Bronchial smooth muscle cell (primary cell): Measurements from ENCODE around the gene MMP8. TPM values are rescaled to one million over a fixed set of nuclear protein-coding genes. Genes with fewer than 3 reads are reported as not detected.

Experiments used
- total RNA-seq: library from RNA; depleted of rRNA; stranded (reverse); fragments of >200 nt; gene quantifications from 2 replicates; pipeline ENCODE4 v1.2.1, GENCODE V29; 2014

MMP8 gene
- total RNA-seq, result under 0.01 TPM in 1 of 2 replicates, not detected in the other

DNA sequence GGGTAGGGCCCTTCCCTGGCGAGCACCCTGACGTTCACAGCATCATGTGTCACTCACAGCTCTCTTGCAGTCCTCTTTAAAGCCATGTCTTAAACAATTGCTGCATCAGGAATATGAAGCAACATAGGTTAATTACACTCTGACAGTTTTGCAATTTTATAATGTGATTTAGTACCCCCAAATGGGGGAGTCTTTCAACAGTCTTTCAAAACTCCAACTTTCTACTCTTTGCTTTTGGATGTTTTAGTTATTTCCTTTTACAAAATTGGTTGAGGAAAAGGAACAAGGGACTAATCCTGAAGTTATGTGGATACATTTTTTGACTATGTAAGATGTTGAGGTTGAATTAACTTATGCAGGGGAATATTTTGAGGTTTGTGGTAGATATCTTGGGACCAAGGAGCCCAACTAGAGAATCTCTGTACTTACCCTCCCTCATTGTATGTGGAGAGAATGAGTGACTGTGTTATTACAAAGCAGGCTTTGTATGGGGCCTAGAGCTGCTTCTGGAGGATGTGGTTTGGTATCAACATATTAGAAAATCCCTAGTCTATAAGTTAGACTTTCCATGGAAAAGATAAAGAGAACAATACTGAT lies at the start of gene MMP8:
MMP8 (minus strand) TSS at position 51 of the 597 bp plus-strand sequence. CDS start 99 bp downstream, outside the sequence.

GRCh38 chr11:102705626-102706025 lies 19.1 kb downstream of the MMP8 start, which contains the start of gene MMP27:
Gene MMP27, minus strand, starts transcription at chr11:102705769. Its CDS starts 55 bp downstream, at chr11:102705714.

Other genes with a start within 250 kb of the MMP8 start
- gene MMP7, start 194.2 kb downstream of the MMP8 start, total RNA-seq, result not detected in 2 replicates
- not detected in 2 replicates for gene MMP20, start 99.6 kb downstream of the MMP8 start, total RNA-seq
- not detected in 2 replicates for gene MMP27, start 19.2 kb downstream of the MMP8 start, total RNA-seq
- 0.79 TPM in 1 of 2 replicates, not detected in the other for gene MMP10, start 55.7 kb upstream of the MMP8 start, total RNA-seq
- gene MMP1, start 73.2 kb upstream of the MMP8 start, total RNA-seq, result 3.1 and 528 TPM in 2 replicates
- 0.52 and 19.1 TPM in 2 replicates for gene MMP3, start 118.7 kb upstream of the MMP8 start, total RNA-seq
- 0.26 and 2.8 TPM in 2 replicates for gene MMP12, start 150.0 kb upstream of the MMP8 start, total RNA-seq
- not detected in 2 replicates for gene MMP13, start 230.8 kb upstream of the MMP8 start, total RNA-seq